ENCODE measurements around the gene PHKB. TPM values are rescaled to one million over a fixed set of nuclear protein-coding genes. Genes with fewer than 3 reads are reported as not detected.

Gene PHKB
- total RNA-seq, 1 donor from 2014 or later = 109 TPM

GRCh38 chr16:47666434-47666833 lies 205.3 kb downstream of the PHKB start:
- Mint-ChIP-seq H3K4me3 (no peak overlapping the region), H3K27ac (no peak overlapping the region), H3K27me3 (ENCODE audit: insufficient read depth, low read depth) (no peaks in the 10 kb centered on the region), H3K9me3 (no peaks in the 10 kb centered on the region), H3K4me1 (no peaks in the 10 kb centered on the region), H3K36me3 (peaks cover 8% of the 10 kb centered on the region)
- Histone ChIP-seq H3K79me2 (ENCODE audit: low read depth) (no peaks in the 10 kb centered on the region), H3K9ac (no peak overlapping the region), H3K36me3 (no peaks in the 10 kb centered on the region), H3K4me1 (no peaks in the 10 kb centered on the region), H4K20me1 (ENCODE audit: low read depth) (no peaks in the 10 kb centered on the region), H3K27me3 (no peaks in the 10 kb centered on the region), H3K4me3 (no peak overlapping the region), H2AFZ (replicated peaks) (no peak overlapping the region), H3F3A (ENCODE audit: low read depth) (no peaks in the 10 kb centered on the region), H3K27ac (no peak overlapping the region), H3K9me3 (ENCODE audit: low read depth) (no peaks in the 10 kb centered on the region), H3K4me2 (no peak overlapping the region)
- TF ChIP-seq EZH2phosphoT487 (IDR thresholded peaks at IDR 0.05) = no peak
- TF ChIP-seq EZH2 (IDR thresholded peaks at IDR 0.05) = no peak
- TF ChIP-seq CTCF (IDR thresholded peaks at IDR 0.05) = no peak
- DNase-seq (ENCODE audit: low spot score) = no peak

- Histone ChIP-seq H4K20me1 (ENCODE audit: low read depth) (no peaks in the 10 kb centered on the region), H2AFZ (replicated peaks) (no peak overlapping the region), H3K79me2 (ENCODE audit: low read depth) (no peaks in the 10 kb centered on the region), H3K4me2 (no peak overlapping the region), H3K9me3 (ENCODE audit: low read depth) (no peaks in the 10 kb centered on the region), H3K27me3 (no peaks in the 10 kb centered on the region), H3F3A (ENCODE audit: low read depth) (no peaks in the 10 kb centered on the region), H3K9ac (no peak overlapping the region), H3K36me3 (no peaks in the 10 kb centered on the region), H3K27ac (no peak overlapping the region), H3K4me3 (no peak overlapping the region), H3K4me1 (no peaks in the 10 kb centered on the region)
- H3K27ac Mint-ChIP-seq = no peak overlapping the region
- no peak for TF ChIP-seq EZH2phosphoT487 (IDR thresholded peaks at IDR 0.05)
- TF ChIP-seq CTCF (IDR thresholded peaks at IDR 0.05) = no peak
- TF ChIP-seq EZH2 (IDR thresholded peaks at IDR 0.05) = no peak
- no peak overlapping the region for H3K4me3 Mint-ChIP-seq
- no peaks in the 10 kb centered on the region for H3K9me3 Mint-ChIP-seq
- no peaks in the 10 kb centered on the region for H3K27me3 Mint-ChIP-seq (ENCODE audit: insufficient read depth, low read depth)
- DNase-seq (ENCODE audit: low spot score) = no peak
- no peaks in the 10 kb centered on the region for H3K4me1 Mint-ChIP-seq
- H3K36me3 Mint-ChIP-seq = peaks cover 7% of the 10 kb centered on the region
Observed at GRCh38 chr16:47667956-47668355, 206.8 kb downstream of the PHKB start.

DNA sequence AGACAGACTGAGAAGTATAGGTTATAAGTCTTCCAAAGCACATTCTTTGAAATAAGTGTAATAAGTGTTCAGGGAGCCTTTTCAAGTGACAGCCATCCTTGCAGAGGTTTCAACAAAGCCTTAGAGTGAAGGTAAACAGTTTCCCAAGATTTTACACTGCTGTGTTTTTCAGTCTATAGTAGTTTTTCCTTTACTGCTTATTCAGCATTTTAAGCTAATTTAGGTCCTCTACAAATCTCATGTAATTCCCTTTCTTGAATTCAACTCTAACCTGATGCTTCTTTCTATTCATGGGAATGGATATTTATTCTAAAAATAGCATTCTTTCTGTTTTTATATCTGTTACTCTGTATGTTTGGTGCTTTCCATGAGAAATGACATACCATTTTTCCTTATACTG lies 211.3 kb downstream of the PHKB start:
- no peak overlapping the region for H3K4me3 Mint-ChIP-seq
- Histone ChIP-seq H3K27ac (no peak overlapping the region), H3K79me2 (ENCODE audit: low read depth) (no peaks in the 10 kb centered on the region), H3K4me2 (no peak overlapping the region), H4K20me1 (ENCODE audit: low read depth) (no peaks in the 10 kb centered on the region), H3K4me1 (no peaks in the 10 kb centered on the region), H2AFZ (replicated peaks) (no peak overlapping the region), H3K27me3 (no peaks in the 10 kb centered on the region), H3K36me3 (no peaks in the 10 kb centered on the region), H3K9me3 (ENCODE audit: low read depth) (no peaks in the 10 kb centered on the region), H3K4me3 (no peak overlapping the region), H3F3A (ENCODE audit: low read depth) (no peaks in the 10 kb centered on the region), H3K9ac (no peak overlapping the region)
- peaks cover 12% of the 10 kb centered on the region for H3K36me3 Mint-ChIP-seq
- no peaks in the 10 kb centered on the region for H3K9me3 Mint-ChIP-seq
- no peak for DNase-seq (ENCODE audit: low spot score)
- no peaks in the 10 kb centered on the region for H3K4me1 Mint-ChIP-seq
- no peak overlapping the region for H3K27ac Mint-ChIP-seq
- TF ChIP-seq CTCF (IDR thresholded peaks at IDR 0.05) (no peak), EZH2 (IDR thresholded peaks at IDR 0.05) (no peak), EZH2phosphoT487 (IDR thresholded peaks at IDR 0.05) (no peak)
- H3K27me3 Mint-ChIP-seq (ENCODE audit: insufficient read depth, low read depth) = no peaks in the 10 kb centered on the region

Measured in neural progenitor cell (in vitro differentiated cells).